Measurements from ENCODE around the gene FAM53A. TPM values are rescaled to one million over a fixed set of nuclear protein-coding genes. Genes with fewer than 3 reads are reported as not detected.

Gene FAM53A
- total and polyA plus RNA-seq, 4 donors, result 0.44 to 2.2 (median 0.97) TPM

DNA sequence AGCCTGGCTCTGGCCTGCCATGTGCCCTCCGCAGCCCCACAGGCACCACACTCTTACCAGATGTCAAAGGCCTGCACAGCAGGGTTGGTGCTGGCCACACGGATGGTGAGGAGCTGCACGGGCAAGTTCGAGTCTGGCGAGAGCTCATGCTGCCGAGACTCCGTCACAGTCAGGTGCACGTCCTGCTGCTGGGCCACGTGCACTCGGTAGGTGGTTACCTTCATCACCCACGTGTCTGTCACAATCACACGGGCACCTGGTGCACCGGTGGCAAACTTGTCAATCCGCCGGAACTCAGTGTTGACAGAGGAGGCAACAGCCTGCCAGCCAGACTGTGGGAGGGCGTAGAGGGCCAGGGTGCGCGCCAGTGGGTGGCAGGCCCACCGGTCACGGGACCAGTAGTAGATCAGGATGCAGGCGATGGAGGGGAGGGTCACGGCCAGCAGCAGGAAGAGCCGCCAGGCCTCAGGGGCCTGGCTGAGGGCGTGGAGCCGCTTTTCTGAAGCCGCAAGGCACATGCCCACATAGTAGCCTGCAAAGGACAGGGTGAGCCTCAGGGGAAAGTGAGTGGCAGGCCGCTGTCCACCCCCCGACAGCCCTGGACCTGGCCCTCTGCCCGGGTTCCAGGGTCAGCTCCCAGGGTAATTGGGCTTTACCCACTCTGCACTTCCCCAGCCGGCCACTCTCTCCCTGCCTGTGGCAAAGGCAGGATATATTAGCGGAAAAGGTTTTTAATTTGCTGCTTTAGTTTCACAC is 34.2 kb upstream of the FAM53A start:
- H3K9ac ChIP-seq (ENCODE audit: low read depth in 1 of 2, low read length in 2 of 2), result peak overlapping the region; percentile 45 to 79
- H3K27ac ChIP-seq (ENCODE audit: low read depth in 1 of 2, low read length in 2 of 2), result peak overlapping the region; percentile 94 to 95
- H3K9me3 ChIP-seq (ENCODE audit: control insufficient read depth in 4 of 4, low read length in 3 of 4), result no peaks in the 10 kb centered on the region
- WGBS, result 35% methylated on average over 31 of the region's 31 CpGs
- H3K36me3 ChIP-seq (ENCODE audit: control insufficient read depth in 4 of 4, insufficient read depth in 3 of 4, low read depth in 1 of 4, low read length in 3 of 4), result peaks cover 0 to 2% (median under 1%) of the 10 kb centered on the region in 4 donors
- H3K27me3 ChIP-seq (ENCODE audit: control insufficient read depth in 4 of 4, insufficient read depth in 4 of 4, low read length in 3 of 4), result no peaks in the 10 kb centered on the region
- DNase-seq (ENCODE audit: low spot score), result no peak
- H3K4me3 ChIP-seq (ENCODE audit: low read depth in 1 of 3, low read length in 3 of 3), result peak overlapping the region in 1 of 3 donors; percentile 20
- H3K4me1 ChIP-seq (ENCODE audit: control insufficient read depth in 4 of 4, insufficient read depth in 4 of 4, low read length in 3 of 4), result peaks cover 18 to 63% (median 45%) of the 10 kb centered on the region in 4 donors
- TF ChIP-seq HNF4A (conservative IDR thresholded peaks at IDR 0.05) (peak; percentile 23 to 46), ATF3 (IDR thresholded peaks at IDR 0.05) (no peak), MAX (IDR thresholded peaks at IDR 0.05) (peak; percentile 76), NR2F2 (IDR thresholded peaks at IDR 0.05) (no peak), EGR1 (IDR thresholded peaks at IDR 0.05; ENCODE audit: low read depth in 2 of 2) (no peak), RXRA (IDR thresholded peaks at IDR 0.05) (peak; percentile 44 to 55), TAF1 (conservative IDR thresholded peaks at IDR 0.05) (no peak), SP1 (IDR thresholded peaks at IDR 0.05) (no peak), HNF4G (IDR thresholded peaks at IDR 0.05) (no peak), GABPA (IDR thresholded peaks at IDR 0.05 in 1 of 2, conservative IDR thresholded peaks at IDR 0.05 in 1 of 2) (no peak), FOXA1 (IDR thresholded peaks at IDR 0.05) (peak; percentile 17), FOXA2 (IDR thresholded peaks at IDR 0.05) (peak; percentile 72), CTCF (IDR thresholded peaks at IDR 0.05; ENCODE audit: low read depth, low read length, missing input control) (no peak), YY1 (IDR thresholded peaks at IDR 0.05) (no peak), JUND (IDR thresholded peaks at IDR 0.05) (no peak), RAD21 (IDR thresholded peaks at IDR 0.05) (no peak), REST (IDR thresholded peaks at IDR 0.05) (no peak)
- TF ChIP-seq, protein P1, sequence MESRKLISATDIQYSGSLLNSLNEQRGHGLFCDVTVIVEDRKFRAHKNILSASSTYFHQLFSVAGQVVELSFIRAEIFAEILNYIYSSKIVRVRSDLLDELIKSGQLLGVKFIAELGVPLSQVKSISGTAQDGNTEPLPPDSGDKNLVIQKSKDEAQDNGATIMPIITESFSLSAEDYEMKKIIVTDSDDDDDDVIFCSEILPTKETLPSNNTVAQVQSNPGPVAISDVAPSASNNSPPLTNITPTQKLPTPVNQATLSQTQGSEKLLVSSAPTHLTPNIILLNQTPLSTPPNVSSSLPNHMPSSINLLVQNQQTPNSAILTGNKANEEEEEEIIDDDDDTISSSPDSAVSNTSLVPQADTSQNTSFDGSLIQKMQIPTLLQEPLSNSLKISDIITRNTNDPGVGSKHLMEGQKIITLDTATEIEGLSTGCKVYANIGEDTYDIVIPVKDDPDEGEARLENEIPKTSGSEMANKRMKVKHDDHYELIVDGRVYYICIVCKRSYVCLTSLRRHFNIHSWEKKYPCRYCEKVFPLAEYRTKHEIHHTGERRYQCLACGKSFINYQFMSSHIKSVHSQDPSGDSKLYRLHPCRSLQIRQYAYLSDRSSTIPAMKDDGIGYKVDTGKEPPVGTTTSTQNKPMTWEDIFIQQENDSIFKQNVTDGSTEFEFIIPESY (IDR thresholded peaks at IDR 0.05), result no peak
